Nephron (organoid): ENCODE results near the gene ARL4A.
A peak's percentile ranks its signal among the peaks of the same experiment; 100 is the strongest.

ENCODE experiments used
- H3K27ac Mint-ChIP-seq, 3 experiments: 2 replicates each; pipeline ENCODE4 v1.8.0; 2020; ENCODE audit warnings: mixed read lengths in 3 of 3, mild to moderate bottlenecking in 2 of 3, moderate library complexity in 1 of 3
- H3K27me3 Mint-ChIP-seq: 2 replicates; pipeline ENCODE4 v1.8.0; 2021; ENCODE audit warnings: low read depth, mild to moderate bottlenecking, moderate library complexity, mixed read lengths
- H3K36me3 Mint-ChIP-seq: 2 replicates; pipeline ENCODE4 v1.8.0; 2020; ENCODE audit warnings: low read depth, mixed read lengths
- H3K4me1 Mint-ChIP-seq: 2 replicates; pipeline ENCODE4 v1.8.0; 2020; ENCODE audit warnings: mixed read lengths
- H3K4me3 Mint-ChIP-seq, 3 experiments: 2 replicates each; pipeline ENCODE4 v1.8.0; 2020; ENCODE audit warnings: mild to moderate bottlenecking in 3 of 3, mixed read lengths in 3 of 3, moderate library complexity in 2 of 3
- H3K9me3 Mint-ChIP-seq: 2 replicates; pipeline ENCODE4 v1.8.0; 2020; ENCODE audit warnings: mixed read lengths
- TF ChIP-seq, protein P1 (sequence below), 3 experiments: fragments of 200-600 bp; sonication (generic); IDR thresholded peaks; one replicate each; pipeline ENCODE4 v1.5.0; 2021; ENCODE audit warnings: antibody characterized with exemption in 3 of 3; ENCODE audit not compliant: unreplicated experiment in 3 of 3

ARL4A gene

DNA sequence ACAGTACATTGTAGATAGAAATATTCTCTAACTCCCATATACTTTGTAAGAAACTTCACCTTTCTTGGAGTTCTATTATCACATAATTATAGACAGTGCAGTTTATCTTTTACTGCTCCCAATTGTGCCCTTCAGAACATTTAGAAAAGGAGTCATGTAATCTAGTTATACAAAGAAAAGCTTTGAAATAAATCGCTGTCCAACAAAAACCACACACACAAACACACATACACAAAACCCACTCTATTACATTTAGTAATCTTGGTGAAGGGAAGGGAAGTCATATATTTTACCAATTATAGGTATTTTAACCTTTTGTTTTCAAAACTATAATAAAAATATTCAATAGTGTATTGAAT, 26.9 kb downstream of the ARL4A start:
- peak overlapping the region; percentile 23 to 95 (median 71) for H3K27ac Mint-ChIP-seq
- H3K27me3 Mint-ChIP-seq = no peaks in the 10 kb centered on the region
- TF ChIP-seq, protein P1, sequence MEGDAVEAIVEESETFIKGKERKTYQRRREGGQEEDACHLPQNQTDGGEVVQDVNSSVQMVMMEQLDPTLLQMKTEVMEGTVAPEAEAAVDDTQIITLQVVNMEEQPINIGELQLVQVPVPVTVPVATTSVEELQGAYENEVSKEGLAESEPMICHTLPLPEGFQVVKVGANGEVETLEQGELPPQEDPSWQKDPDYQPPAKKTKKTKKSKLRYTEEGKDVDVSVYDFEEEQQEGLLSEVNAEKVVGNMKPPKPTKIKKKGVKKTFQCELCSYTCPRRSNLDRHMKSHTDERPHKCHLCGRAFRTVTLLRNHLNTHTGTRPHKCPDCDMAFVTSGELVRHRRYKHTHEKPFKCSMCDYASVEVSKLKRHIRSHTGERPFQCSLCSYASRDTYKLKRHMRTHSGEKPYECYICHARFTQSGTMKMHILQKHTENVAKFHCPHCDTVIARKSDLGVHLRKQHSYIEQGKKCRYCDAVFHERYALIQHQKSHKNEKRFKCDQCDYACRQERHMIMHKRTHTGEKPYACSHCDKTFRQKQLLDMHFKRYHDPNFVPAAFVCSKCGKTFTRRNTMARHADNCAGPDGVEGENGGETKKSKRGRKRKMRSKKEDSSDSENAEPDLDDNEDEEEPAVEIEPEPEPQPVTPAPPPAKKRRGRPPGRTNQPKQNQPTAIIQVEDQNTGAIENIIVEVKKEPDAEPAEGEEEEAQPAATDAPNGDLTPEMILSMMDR (IDR thresholded peaks at IDR 0.05; ENCODE audit: unreplicated experiment in 3 of 3) = no peak
- no peaks in the 10 kb centered on the region for H3K9me3 Mint-ChIP-seq
- no peak overlapping the region for H3K4me3 Mint-ChIP-seq
- no peaks in the 10 kb centered on the region for H3K36me3 Mint-ChIP-seq
- H3K4me1 Mint-ChIP-seq = peaks cover 45% of the 10 kb centered on the region

- Mint-ChIP-seq H3K4me3 (peak overlapping the region; percentile 28 to 53 (median 35)), H3K27me3 (no peaks in the 10 kb centered on the region), H3K27ac (peak overlapping the region; percentile 89 to 98 (median 95)), H3K36me3 (no peaks in the 10 kb centered on the region), H3K4me1 (peaks cover 50% of the 10 kb centered on the region), H3K9me3 (no peaks in the 10 kb centered on the region)
- TF ChIP-seq, protein P1 (IDR thresholded peaks at IDR 0.05; ENCODE audit: unreplicated experiment in 3 of 3) = no peak
Measured at GRCh38 chr7:12715372-12716133, 28.1 kb downstream of the ARL4A start.

GRCh38 chr7:12716134-12716681, 28.8 kb downstream of the ARL4A start:
- H3K4me1 Mint-ChIP-seq = peaks cover 50% of the 10 kb centered on the region
- H3K27me3 Mint-ChIP-seq = no peaks in the 10 kb centered on the region
- TF ChIP-seq, protein P1 (IDR thresholded peaks at IDR 0.05; ENCODE audit: unreplicated experiment in 3 of 3) = no peak
- no peaks in the 10 kb centered on the region for H3K9me3 Mint-ChIP-seq
- no peak overlapping the region for H3K4me3 Mint-ChIP-seq
- no peaks in the 10 kb centered on the region for H3K36me3 Mint-ChIP-seq
- H3K27ac Mint-ChIP-seq = peak overlapping the region; percentile 89 to 98 (median 95)

- H3K9me3 Mint-ChIP-seq = no peaks in the 10 kb centered on the region
- H3K36me3 Mint-ChIP-seq = no peaks in the 10 kb centered on the region
- H3K27me3 Mint-ChIP-seq = no peaks in the 10 kb centered on the region
- TF ChIP-seq, protein P1 (IDR thresholded peaks at IDR 0.05; ENCODE audit: unreplicated experiment in 3 of 3) = no peak
- peaks cover 51% of the 10 kb centered on the region for H3K4me1 Mint-ChIP-seq
- no peak overlapping the region for H3K4me3 Mint-ChIP-seq
- peak overlapping the region; percentile 89 to 98 (median 95) for H3K27ac Mint-ChIP-seq
Measured at GRCh38 chr7:12716722-12717121, 29.3 kb downstream of the ARL4A start.

- H3K27ac Mint-ChIP-seq = peak overlapping the region in 2 of 3 experiments; percentile 73 to 76
- H3K4me3 Mint-ChIP-seq = no peak overlapping the region
- H3K9me3 Mint-ChIP-seq = no peaks in the 10 kb centered on the region
- no peaks in the 10 kb centered on the region for H3K36me3 Mint-ChIP-seq
- peaks cover 62% of the 10 kb centered on the region for H3K4me1 Mint-ChIP-seq
- TF ChIP-seq, protein P1 (IDR thresholded peaks at IDR 0.05; ENCODE audit: unreplicated experiment in 3 of 3) = no peak
- H3K27me3 Mint-ChIP-seq = no peaks in the 10 kb centered on the region
Measured at GRCh38 chr7:12719141-12719919, 31.9 kb downstream of the ARL4A start.
